IMR-90 (cell line): ENCODE results near the gene BATF. TPM values are rescaled to one million over a fixed set of nuclear protein-coding genes. Genes with fewer than 3 reads are reported as not detected.

Experiments
- ATAC-seq: fragments of 200-7000 bp; cut with Tn5 transposase; 2 replicates; pipeline ENCODE4 v1.9.1; 2020; ENCODE audit warnings: low read depth, mild to moderate bottlenecking, moderate library complexity
- BruUV-seq: library from RNA; stranded (reverse); fragments of 400-500 nt; replicated peaks from 2 replicates; lab custom pipeline; 2021; lab: Mats Ljungman, UMichigan
- CTCF ChIA-PET: fragments of 300-600 bp; formaldehyde crosslinking; extraction: SDS; loops from one replicate; lab custom pipeline; 2021; ENCODE audit warnings: antibody characterized with exemption; lab: Yijun Ruan, JAX
- POLR2A ChIA-PET: fragments of 300-600 bp; sonication (Branson Sonifier 250); formaldehyde crosslinking; loops from one replicate; lab custom pipeline; 2022; ENCODE audit warnings: antibody characterized with exemption; ENCODE audit not compliant: unreplicated experiment; lab: Charles Lee
- DNase-seq: peaks from one replicate; pipeline ENCODE4 v3.0.0; 2013
- H2AFZ ChIP-seq: replicated peaks from 2 replicates; pipeline ENCODE3; 2013; ENCODE audit warnings: low read length, mild to moderate bottlenecking; ENCODE audit not compliant: poor library complexity
- H2AK5ac ChIP-seq: 2 replicates; pipeline ENCODE4 v1.6.1; 2013; ENCODE audit warnings: low read depth, low read length, inconsistent platforms
- H2AK9ac ChIP-seq: replicated peaks from 2 replicates; pipeline ENCODE3; 2013; ENCODE audit warnings: mild to moderate bottlenecking, low read depth, low read length, moderate library complexity; ENCODE audit not compliant: poor library complexity
- H2BK120ac ChIP-seq: 2 replicates; pipeline ENCODE4 v1.6.1; 2013; ENCODE audit warnings: low read depth, low read length, inconsistent platforms
- H2BK15ac ChIP-seq: 3 replicates; pipeline ENCODE4 v1.6.1; 2013; ENCODE audit warnings: low read depth, low read length, inconsistent platforms
- H2BK20ac ChIP-seq: 2 replicates; pipeline ENCODE4 v1.6.1; 2013; ENCODE audit warnings: low read depth, mild to moderate bottlenecking, inconsistent platforms, low read length, moderate library complexity
- H2BK5ac ChIP-seq: 2 replicates; pipeline ENCODE4 v1.6.1; 2013; ENCODE audit warnings: mild to moderate bottlenecking, low read depth, low read length, inconsistent platforms; ENCODE audit not compliant: poor library complexity, severe bottlenecking
- H3K14ac ChIP-seq: replicated peaks from 2 replicates; pipeline ENCODE4 v1.6.1; 2013; ENCODE audit warnings: low read depth, low read length, inconsistent platforms
- H3K18ac ChIP-seq: 2 replicates; pipeline ENCODE4 v1.6.1; 2013; ENCODE audit warnings: low read depth, low read length, control low read depth
- H3K23ac ChIP-seq: 2 replicates; pipeline ENCODE4 v1.6.1; 2013; ENCODE audit warnings: low read depth, low read length, inconsistent platforms
- H3K27ac ChIP-seq: 2 replicates; pipeline ENCODE4 v1.5.1; 2013; ENCODE audit warnings: mild to moderate bottlenecking, control low read depth, low read length; ENCODE audit not compliant: insufficient read depth
- H3K27me3 ChIP-seq: 2 replicates; pipeline ENCODE4 v1.6.1; 2013; ENCODE audit warnings: low read length; ENCODE audit not compliant: control insufficient read depth, insufficient read depth
- H3K36me3 ChIP-seq: 2 replicates; pipeline ENCODE4 v1.6.1; 2013; ENCODE audit warnings: low read length, mixed read lengths; ENCODE audit not compliant: control insufficient read depth, insufficient read depth
- H3K4ac ChIP-seq: 2 replicates; pipeline ENCODE4 v1.6.1; 2013; ENCODE audit warnings: low read depth, low read length, inconsistent platforms
- H3K4me1 ChIP-seq: 2 replicates; pipeline ENCODE4 v1.6.1; 2013; ENCODE audit warnings: low read length, mixed read lengths; ENCODE audit not compliant: control insufficient read depth, insufficient read depth
- H3K4me2 ChIP-seq: 2 replicates; pipeline ENCODE4 v1.6.1; 2013; ENCODE audit warnings: low read depth, mild to moderate bottlenecking, control low read depth, low read length, moderate library complexity
- H3K4me3 ChIP-seq: 2 replicates; pipeline ENCODE4 v1.5.1; 2013; ENCODE audit warnings: low read depth, mild to moderate bottlenecking, control low read depth, low read length, moderate library complexity; ENCODE audit not compliant: insufficient read depth
- H3K56ac ChIP-seq: 2 replicates; pipeline ENCODE4 v1.6.1; 2013; ENCODE audit warnings: low read length, inconsistent platforms; ENCODE audit not compliant: insufficient read depth; ENCODE audit errors: extremely low read depth
- H3K79me1 ChIP-seq, 2 experiments: 2 replicates each; pipeline ENCODE4 v1.6.1; 2013; ENCODE audit warnings: low read length in 2 of 2, inconsistent platforms in 1 of 2, low read depth in 1 of 2
- H3K9ac ChIP-seq: 2 replicates; pipeline ENCODE4 v1.6.1; 2013; ENCODE audit warnings: low read depth, low read length, control low read depth
- H3K9me1 ChIP-seq: 2 replicates; pipeline ENCODE4 v1.6.1; 2013; ENCODE audit warnings: low read length, inconsistent platforms; ENCODE audit not compliant: insufficient read depth
- H3K9me3 ChIP-seq: 2 replicates; pipeline ENCODE4 v1.6.1; 2013; ENCODE audit warnings: low read length; ENCODE audit not compliant: control insufficient read depth, insufficient read depth
- H4K20me1 ChIP-seq: 2 replicates; pipeline ENCODE4 v1.6.1; 2013; ENCODE audit warnings: low read length, inconsistent platforms; ENCODE audit not compliant: insufficient read depth
- H4K5ac ChIP-seq: 2 replicates; pipeline ENCODE4 v1.6.1; 2013; ENCODE audit warnings: mild to moderate bottlenecking, low read depth, low read length, control low read depth
- H4K8ac ChIP-seq, 2 experiments: 2 replicates each; pipeline ENCODE4 v1.6.1; 2013; ENCODE audit warnings: low read depth in 2 of 2, low read length in 2 of 2, control low read depth in 1 of 2, inconsistent platforms in 1 of 2
- H4K91ac ChIP-seq: 2 replicates; pipeline ENCODE4 v1.6.1; 2013; ENCODE audit warnings: low read depth, low read length, inconsistent platforms; ENCODE audit not compliant: insufficient read depth
- BHLHE40 ChIP-seq: fragments of 150-350 bp; IDR thresholded peaks from 2 replicates; pipeline ENCODE4 v1.6.1; 2016; ENCODE audit warnings: mild to moderate bottlenecking, low read depth, low read length
- CEBPB ChIP-seq: IDR thresholded peaks from 2 replicates; pipeline ENCODE4 v1.6.1; 2012; ENCODE audit warnings: low read depth, low read length, improper control_type of control experiment
- CHD1 ChIP-seq: IDR thresholded peaks from 2 replicates; pipeline ENCODE4 v1.6.1; 2012; ENCODE audit warnings: low read depth, low read length, improper control_type of control experiment
- FOS ChIP-seq: fragments of 150-350 bp; IDR thresholded peaks from 2 replicates; pipeline ENCODE4 v1.6.1; 2016; ENCODE audit warnings: low read depth, low read length
- MAFK ChIP-seq: IDR thresholded peaks from 2 replicates; pipeline ENCODE4 v1.6.1; 2012; ENCODE audit warnings: low read depth, low read length, improper control_type of control experiment
- NFE2L2 ChIP-seq: fragments of 150-350 bp; IDR thresholded peaks from 2 replicates; pipeline ENCODE4 v1.6.1; 2016; ENCODE audit warnings: low read depth, mild to moderate bottlenecking, low read length
- POLR2A ChIP-seq: IDR thresholded peaks from 2 replicates; pipeline ENCODE4 v1.6.1; 2012; ENCODE audit warnings: mild to moderate bottlenecking, low read depth, low read length
- RAD21 ChIP-seq: IDR thresholded peaks from 2 replicates; pipeline ENCODE4 v1.6.1; 2012; ENCODE audit warnings: low read length, improper control_type of control experiment
- RCOR1 ChIP-seq: IDR thresholded peaks from 2 replicates; pipeline ENCODE4 v1.6.1; 2012; ENCODE audit warnings: mild to moderate bottlenecking, low read length, improper control_type of control experiment; ENCODE audit not compliant: insufficient replicate concordance
- RFX5 ChIP-seq: IDR thresholded peaks from 2 replicates; pipeline ENCODE4 v1.8.0; 2012; ENCODE audit warnings: low read depth, mild to moderate bottlenecking, low read length, moderate library complexity
- SMC3 ChIP-seq: fragments of 150-350 bp; IDR thresholded peaks from 2 replicates; pipeline ENCODE4 v1.6.1; 2016; ENCODE audit warnings: low read depth, mild to moderate bottlenecking, antibody characterized with exemption, low read length, moderate library complexity
- WGBS, 2 experiments: methylation state at CpG; one replicate each; pipeline versions ENCODE4 v1.1.5 to v1.1.7; 2013; ENCODE audit warnings: missing lambda C conversion rate in 2 of 2; ENCODE audit not compliant: insufficient read length in 1 of 2; ENCODE audit errors: extremely low coverage in 2 of 2; 5-methylcytosine and 5-hydroxymethylcytosine counted together
- dilution Hi-C: fragments of 300-500 bp; cut with HindIII; formaldehyde crosslinking; loops from one replicate; pipeline ENCODE4 v1.14.3; 2018; ENCODE audit warnings: low sequenced_read_pairs; ENCODE audit not compliant: unreplicated experiment
- in situ Hi-C: fragments of 300-500 bp; cut with MboI; formaldehyde crosslinking; loops from 3 replicates; pipeline ENCODE4 v1.14.3; 2019; ENCODE audit warnings: low sequenced_read_pairs, inconsistent platforms, mixed read lengths
- intact Hi-C: fragments of 100-400 bp; cut with micrococcal nuclease; formaldehyde crosslinking; loops from 2 replicates; pipeline ENCODE4 v1.10.0; 2022
- polyA plus RNA-seq, 3 experiments: library from polyadenylated mRNA; depleted of rRNA; stranded (reverse); fragments of >200 nt; gene quantifications; 2 replicates each; pipeline ENCODE4 v1.2.3, GENCODE V29; 2012; ENCODE audit warnings: low replicate concordance in 1 of 3
- total RNA-seq: library from RNA; depleted of rRNA; stranded (reverse); fragments of >200 nt; gene quantifications from 2 replicates; pipeline ENCODE4 v1.2.3, GENCODE V29; 2012
- TF ChIP-seq, protein P1 (sequence below): conservative IDR thresholded peaks from 2 replicates; pipeline ENCODE4 v1.5.1; 2012; ENCODE audit warnings: mild to moderate bottlenecking, low read depth, low read length, improper control_type of control experiment
- TF ChIP-seq, protein P2 (sequence below): fragments of 150-350 bp; IDR thresholded peaks from 2 replicates; pipeline ENCODE4 v1.6.1; 2016; ENCODE audit warnings: low read depth, mild to moderate bottlenecking, low read length, moderate library complexity, borderline replicate concordance

Gene BATF
- total and polyA plus RNA-seq, 2 of the 4 experiments (the other 2 are of a cell fraction) = not detected

DNA sequence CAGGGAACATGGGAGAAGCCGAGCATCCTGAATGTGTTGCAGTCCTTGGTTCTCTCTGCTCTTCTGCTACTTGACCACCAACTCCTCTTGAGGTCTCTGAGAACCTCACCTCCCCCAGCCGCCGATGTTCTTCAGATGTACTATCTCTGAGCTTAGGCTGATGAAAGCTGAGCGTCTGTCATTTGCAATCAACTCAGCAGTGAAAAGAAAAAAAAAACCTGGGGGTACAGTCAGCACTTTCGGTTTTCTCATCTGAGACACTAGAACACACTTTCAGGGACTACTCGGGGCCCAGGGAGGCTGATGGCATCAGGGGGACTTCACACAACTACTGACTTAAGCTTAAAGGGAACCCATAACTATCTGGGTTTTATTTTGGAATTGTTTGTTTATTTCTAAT is 46.5 kb downstream of the BATF start:
- 57% methylated on average over 1 of the region's 6 CpGs; no CpG with 5 or more reads in 1 of the 2 experiments for WGBS, 2 experiments
- dilution Hi-C loops = no loop called here
- H4K20me1 ChIP-seq = no peaks in the 10 kb centered on the region
- no peak overlapping the region for H4K8ac ChIP-seq
- no peak overlapping the region for H2BK5ac ChIP-seq
- H3K4me3 ChIP-seq = no peak overlapping the region
- H2AK5ac ChIP-seq = no peak overlapping the region
- no peak overlapping the region for H4K5ac ChIP-seq
- no peak overlapping the region for H3K27ac ChIP-seq
- TF ChIP-seq NFE2L2 (no peak), CEBPB (no peak), CHD1 (no peak), MAFK (no peak), SMC3 (no peak), RCOR1 (no peak), POLR2A (no peak), BHLHE40 (no peak), FOS (no peak), RFX5 (no peak), RAD21 (no peak)
- TF ChIP-seq, protein P1, sequence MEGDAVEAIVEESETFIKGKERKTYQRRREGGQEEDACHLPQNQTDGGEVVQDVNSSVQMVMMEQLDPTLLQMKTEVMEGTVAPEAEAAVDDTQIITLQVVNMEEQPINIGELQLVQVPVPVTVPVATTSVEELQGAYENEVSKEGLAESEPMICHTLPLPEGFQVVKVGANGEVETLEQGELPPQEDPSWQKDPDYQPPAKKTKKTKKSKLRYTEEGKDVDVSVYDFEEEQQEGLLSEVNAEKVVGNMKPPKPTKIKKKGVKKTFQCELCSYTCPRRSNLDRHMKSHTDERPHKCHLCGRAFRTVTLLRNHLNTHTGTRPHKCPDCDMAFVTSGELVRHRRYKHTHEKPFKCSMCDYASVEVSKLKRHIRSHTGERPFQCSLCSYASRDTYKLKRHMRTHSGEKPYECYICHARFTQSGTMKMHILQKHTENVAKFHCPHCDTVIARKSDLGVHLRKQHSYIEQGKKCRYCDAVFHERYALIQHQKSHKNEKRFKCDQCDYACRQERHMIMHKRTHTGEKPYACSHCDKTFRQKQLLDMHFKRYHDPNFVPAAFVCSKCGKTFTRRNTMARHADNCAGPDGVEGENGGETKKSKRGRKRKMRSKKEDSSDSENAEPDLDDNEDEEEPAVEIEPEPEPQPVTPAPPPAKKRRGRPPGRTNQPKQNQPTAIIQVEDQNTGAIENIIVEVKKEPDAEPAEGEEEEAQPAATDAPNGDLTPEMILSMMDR = no peak
- TF ChIP-seq, protein P2, sequence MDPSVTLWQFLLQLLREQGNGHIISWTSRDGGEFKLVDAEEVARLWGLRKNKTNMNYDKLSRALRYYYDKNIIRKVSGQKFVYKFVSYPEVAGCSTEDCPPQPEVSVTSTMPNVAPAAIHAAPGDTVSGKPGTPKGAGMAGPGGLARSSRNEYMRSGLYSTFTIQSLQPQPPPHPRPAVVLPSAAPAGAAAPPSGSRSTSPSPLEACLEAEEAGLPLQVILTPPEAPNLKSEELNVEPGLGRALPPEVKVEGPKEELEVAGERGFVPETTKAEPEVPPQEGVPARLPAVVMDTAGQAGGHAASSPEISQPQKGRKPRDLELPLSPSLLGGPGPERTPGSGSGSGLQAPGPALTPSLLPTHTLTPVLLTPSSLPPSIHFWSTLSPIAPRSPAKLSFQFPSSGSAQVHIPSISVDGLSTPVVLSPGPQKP = no peak
- H2AK9ac ChIP-seq = no peak overlapping the region
- H3K27me3 ChIP-seq = peaks cover 62% of the 10 kb centered on the region
- no peaks in the 10 kb centered on the region for H3K9me1 ChIP-seq
- DNase-seq (no peak), ATAC-seq (no peak)
- no peak overlapping the region for H2AFZ ChIP-seq
- H3K79me1 ChIP-seq = no peaks in the 10 kb centered on the region
- H3K4me2 ChIP-seq = no peak overlapping the region
- H2BK15ac ChIP-seq = no peak overlapping the region
- H3K56ac ChIP-seq = no peak overlapping the region
- H3K9me3 ChIP-seq = no peaks in the 10 kb centered on the region
- no peak overlapping the region for H4K91ac ChIP-seq
- H3K36me3 ChIP-seq = no peaks in the 10 kb centered on the region
- H2BK20ac ChIP-seq = no peak overlapping the region
- H3K4me1 ChIP-seq = no peaks in the 10 kb centered on the region
- H2BK120ac ChIP-seq = no peak overlapping the region
- H3K18ac ChIP-seq = no peak overlapping the region
- no peak overlapping the region for H3K14ac ChIP-seq
- no peak overlapping the region for H3K9ac ChIP-seq
- no TSS peak for BruUV-seq
- ChIA-PET POLR2A (no interaction called here), CTCF (interaction anchor here (0.5 kb wide), 1 partner anchor 241 kb away, joined by 5 read pairs; no protein-coding TSS in a partner anchor)
- intact Hi-C loops = no loop called here
- in situ Hi-C loops = no loop called here
- no peak overlapping the region for H3K4ac ChIP-seq
- no peak overlapping the region for H3K23ac ChIP-seq
